Fibroblast of skin of back (primary cell): ENCODE measurements around the gene TMX2.

Source experiments
- DNase-seq: peaks from one replicate; pipeline ENCODE4 v3.0.0-alpha.2; 2013

Gene TMX2

GRCh38 chr11:57770793-57771192 is 58.4 kb downstream of the TMX2 start:
- DNase-seq, result no peak

DNA sequence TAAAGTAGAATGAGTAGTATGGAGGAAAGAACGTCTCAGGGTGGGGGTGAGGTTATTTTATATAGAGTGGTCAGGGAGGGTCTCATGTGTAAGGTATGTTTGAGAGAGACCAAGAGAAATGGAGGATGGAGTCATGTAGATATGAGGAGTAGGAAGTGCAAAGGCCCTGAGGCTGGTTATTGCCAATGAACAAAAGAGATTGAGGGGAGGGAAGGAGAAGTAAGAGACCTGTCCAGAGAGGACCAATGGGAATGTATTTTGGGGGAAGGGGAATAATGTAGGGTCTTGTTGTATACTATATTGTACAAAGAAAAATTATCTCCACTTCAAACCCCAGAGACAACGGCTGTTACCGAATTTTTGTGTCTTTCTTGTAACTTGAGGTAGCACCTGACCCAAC is 59.0 kb downstream of the TMX2 start:
- no peak for DNase-seq

GRCh38 chr11:57772562-57772961 is 60.2 kb downstream of the TMX2 start:
- peak; percentile 31 for DNase-seq

DNA sequence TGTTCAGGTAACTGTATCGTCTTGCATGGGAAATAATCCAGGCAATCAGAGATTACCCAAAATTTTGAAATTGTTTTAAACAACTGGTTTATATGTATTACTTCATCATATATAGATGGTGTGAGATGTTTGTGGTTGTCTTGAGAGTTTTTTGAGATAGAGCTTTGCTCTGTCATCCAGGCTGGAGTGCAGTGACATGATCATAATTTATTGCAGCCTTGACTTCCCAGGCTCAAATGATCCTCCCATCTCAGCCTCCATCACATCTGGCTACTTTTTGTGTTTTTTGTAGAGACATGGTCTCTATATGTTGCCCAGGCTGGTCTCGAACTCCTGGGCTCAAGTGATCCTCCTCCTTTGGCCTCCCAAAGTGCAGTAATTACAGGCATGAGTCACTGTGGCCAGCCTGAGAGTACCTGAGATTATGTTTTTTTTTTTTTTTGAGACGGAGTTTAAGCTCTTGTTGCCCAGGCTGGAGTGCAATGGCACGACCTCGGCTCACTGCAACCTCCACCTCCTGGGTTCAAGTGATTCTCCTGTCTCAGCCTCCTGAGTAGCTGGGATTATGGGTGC is 60.7 kb downstream of the TMX2 start:
- DNase-seq, result no peak

DNA sequence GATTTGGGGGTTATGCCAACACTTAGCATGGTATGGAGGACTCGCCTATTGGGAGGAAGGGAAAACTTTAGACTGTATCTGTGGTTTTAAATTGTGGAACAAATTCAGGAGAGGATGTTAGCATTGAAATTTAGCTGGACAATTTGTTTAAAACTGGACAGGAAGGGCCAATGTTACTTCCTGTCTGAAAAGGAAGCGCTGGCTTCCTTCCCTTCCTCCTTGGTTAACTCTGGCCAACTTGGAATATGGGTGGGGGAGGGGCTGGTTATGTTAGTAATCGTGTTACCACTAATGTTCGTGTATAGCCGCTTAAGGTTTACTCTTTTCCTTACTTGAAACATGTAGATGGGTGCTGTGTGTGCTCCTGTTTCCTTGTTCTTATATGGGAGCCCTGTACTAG is 63.1 kb downstream of the TMX2 start:
- no peak for DNase-seq

GRCh38 chr11:57776031-57776521 is 63.7 kb downstream of the TMX2 start:
- peak; percentile 79 for DNase-seq

DNA sequence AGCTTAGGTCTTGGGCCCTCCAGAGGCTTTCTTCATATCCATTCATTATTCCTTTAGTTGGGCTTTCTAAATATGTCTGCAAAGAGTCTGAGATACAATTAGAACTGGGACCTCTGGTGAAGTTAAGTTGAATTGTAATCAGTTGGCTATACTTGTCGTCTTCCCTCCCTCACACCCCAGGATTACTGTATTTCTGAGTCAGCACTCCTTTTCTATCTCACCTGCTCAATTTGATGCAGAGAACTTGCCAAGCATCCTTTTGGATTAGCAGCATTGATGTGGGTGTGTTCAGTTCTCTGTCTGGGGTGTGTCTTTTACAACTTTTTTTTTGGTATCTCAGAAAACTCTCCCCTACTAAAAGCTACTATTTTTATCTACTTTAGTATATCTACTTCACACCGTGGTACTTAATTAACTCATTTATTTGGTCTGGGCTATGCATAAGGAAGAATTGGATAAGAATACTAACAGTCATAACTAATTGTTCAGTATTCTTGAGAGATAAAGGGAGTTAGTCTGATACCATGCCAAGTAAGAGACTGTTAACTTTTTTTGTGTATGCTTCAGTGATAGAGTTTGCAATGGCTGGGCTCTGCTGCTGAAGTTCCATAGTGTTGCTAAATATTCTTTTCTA is 64.3 kb downstream of the TMX2 start:
- no peak for DNase-seq

DNA sequence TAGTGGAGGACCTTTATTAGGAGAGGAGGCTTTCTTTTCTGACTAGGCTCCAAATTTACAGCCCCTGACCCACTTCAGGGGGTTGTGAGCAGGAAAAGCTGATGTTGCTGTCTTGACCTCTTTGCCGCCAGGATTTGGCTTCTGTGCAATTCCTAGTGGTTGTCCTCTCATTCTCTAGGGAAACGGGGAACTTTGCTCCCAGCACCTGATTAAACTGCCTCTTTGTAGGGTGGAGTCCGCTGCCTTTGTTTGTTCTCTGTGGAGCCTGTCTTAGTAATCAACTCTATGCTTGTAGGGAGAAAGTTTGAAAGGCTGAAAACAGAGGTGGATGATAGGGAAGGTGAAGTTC is 65.5 kb downstream of the TMX2 start:
- DNase-seq, result no peak

GRCh38 chr11:57778318-57779037 is 66.1 kb downstream of the TMX2 start:
- peak; percentile 99 for DNase-seq

- peak; percentile 46 for DNase-seq
These were observed 66.9 kb downstream of the TMX2 start for GRCh38 chr11:57779276-57779675.

- DNase-seq, result no peak
These were observed 69.1 kb downstream of the TMX2 start for GRCh38 chr11:57781529-57781943.

GRCh38 chr11:57785072-57785471 is 72.7 kb downstream of the TMX2 start:
- no peak for DNase-seq

DNA sequence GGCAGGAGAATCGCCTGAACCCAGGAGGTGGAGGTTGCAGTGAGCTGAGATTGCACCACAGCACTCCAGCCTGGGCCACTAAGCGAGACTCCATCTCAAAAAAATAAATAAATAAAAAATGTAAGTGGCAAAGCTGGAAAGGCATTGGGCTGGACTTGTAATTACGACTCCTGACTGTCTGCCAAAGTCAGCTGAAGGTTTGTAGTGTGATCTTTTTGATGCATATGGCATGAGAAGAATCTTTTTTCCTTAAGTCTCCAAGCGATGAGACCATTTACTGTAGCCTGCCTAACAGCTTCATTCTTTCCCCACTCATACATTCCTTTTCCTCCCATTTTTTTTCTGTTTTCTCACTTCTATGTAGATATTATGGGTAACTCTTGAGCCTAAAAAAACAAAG is 74.0 kb downstream of the TMX2 start:
- DNase-seq, result peak; percentile 65

DNA sequence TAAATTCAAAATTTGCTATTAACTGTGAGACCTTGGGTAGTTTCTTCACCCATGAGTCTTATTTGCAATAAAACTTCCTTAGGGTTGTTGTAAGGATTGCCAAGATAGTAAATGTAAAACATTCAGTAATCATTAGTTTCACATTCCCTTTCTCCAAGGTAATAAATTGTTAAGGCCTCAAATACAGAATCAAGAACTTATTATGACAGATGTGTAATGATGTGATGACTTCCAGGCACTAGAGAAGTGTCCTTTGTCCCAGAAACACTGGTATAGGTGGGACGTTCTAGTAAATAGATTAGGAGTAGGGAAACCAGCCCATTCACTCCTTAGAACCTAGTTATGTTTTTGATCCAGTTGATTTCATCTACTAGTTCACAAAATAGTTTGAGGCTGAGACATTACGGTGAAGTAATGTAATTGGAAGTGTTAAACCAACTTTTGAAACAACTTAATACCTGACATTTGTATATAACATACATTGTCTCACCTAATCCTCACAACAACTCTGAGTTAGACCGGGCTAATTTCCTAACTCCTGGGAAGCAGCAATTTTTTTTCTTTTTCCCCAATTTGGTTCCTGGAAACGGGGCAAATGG is 74.7 kb downstream of the TMX2 start:
- no peak for DNase-seq

GRCh38 chr11:57787920-57788702 is 75.7 kb downstream of the TMX2 start:
- no peak for DNase-seq

GRCh38 chr11:57788703-57789088 is 76.3 kb downstream of the TMX2 start:
- DNase-seq, result no peak
